ENCODE results near the gene GRAP2.

- no peak for TF ChIP-seq POLR2A (IDR thresholded peaks at IDR 0.05)
- TF ChIP-seq CTCF (IDR thresholded peaks at IDR 0.05), result no peak
Measured at GRCh38 chr22:40019100-40019499, 118.2 kb downstream of the GRAP2 start.
